ENCODE results near the gene SPTB.
A peak's percentile ranks its signal among the peaks of the same experiment; 100 is the strongest.

SPTB gene

GRCh38 chr14:64801800-64802199, 77.9 kb downstream of the SPTB start:
- TF ChIP-seq CTCF (conservative IDR thresholded peaks at IDR 0.05; ENCODE audit: low read length) = peak; percentile 49
- H3K4me3 ChIP-seq (ENCODE audit: low read length) = no peak overlapping the region
- DNase-seq (ENCODE audit: low read depth) = no peak

GRCh38 chr14:64801046-64801445, 78.7 kb downstream of the SPTB start:
- no peak for DNase-seq (ENCODE audit: low read depth)
- no peak overlapping the region for H3K4me3 ChIP-seq (ENCODE audit: low read length)
- no peak for TF ChIP-seq CTCF (conservative IDR thresholded peaks at IDR 0.05; ENCODE audit: low read length)

- peak; percentile 54 for DNase-seq (ENCODE audit: low read depth)
- no peak overlapping the region for H3K4me3 ChIP-seq (ENCODE audit: low read length)
- TF ChIP-seq CTCF (conservative IDR thresholded peaks at IDR 0.05; ENCODE audit: low read length) = peak; percentile 62
Observed at GRCh38 chr14:64800000-64800399, 79.7 kb downstream of the SPTB start.

DNA sequence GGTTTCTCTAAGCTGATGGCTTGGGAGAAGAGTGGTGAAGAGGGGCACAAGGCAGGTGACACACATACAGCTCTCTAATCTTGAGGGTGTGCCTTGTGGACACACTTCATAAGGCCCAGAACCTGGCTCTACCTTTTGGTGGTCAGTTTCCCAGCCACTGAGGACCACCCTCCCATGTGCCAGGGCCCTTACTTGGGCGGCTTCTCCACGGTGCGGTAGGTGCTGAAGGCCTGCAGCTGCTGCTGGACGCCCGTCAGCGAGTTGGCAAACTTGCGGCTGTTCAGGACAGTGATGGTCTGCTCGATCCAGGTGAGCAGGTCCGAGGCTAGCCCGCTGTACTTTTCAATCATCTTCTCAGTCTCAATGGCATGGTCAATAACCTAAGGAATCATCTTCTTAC, 80.2 kb downstream of the SPTB start:
- no peak for DNase-seq (ENCODE audit: low read depth)
- TF ChIP-seq CTCF (conservative IDR thresholded peaks at IDR 0.05; ENCODE audit: low read length) = no peak
- no peak overlapping the region for H3K4me3 ChIP-seq (ENCODE audit: low read length)

DNA sequence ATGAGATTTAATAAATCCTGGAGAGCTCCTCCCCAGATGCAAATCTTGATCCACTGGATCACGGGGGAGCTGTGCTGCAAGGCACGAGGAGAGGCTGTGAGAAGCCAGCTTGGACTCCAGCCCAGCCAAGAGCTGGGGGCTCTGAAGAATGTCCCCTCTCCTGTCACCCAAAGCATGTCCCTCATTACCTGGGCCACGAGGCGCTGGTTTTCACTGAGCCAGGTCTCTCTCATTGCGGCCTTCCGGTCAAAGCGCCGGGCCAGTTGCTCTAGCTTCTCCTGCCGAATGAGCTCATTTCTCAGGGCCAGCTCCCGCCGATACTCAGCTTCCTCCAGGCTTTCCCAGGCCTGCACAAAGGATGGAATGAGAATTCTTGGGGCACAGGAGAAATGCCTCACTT, 83.3 kb downstream of the SPTB start:
- no peak for DNase-seq (ENCODE audit: low read depth)
- H3K4me3 ChIP-seq (ENCODE audit: low read length) = no peak overlapping the region
- TF ChIP-seq CTCF (conservative IDR thresholded peaks at IDR 0.05; ENCODE audit: low read length) = no peak

- no peak for TF ChIP-seq CTCF (conservative IDR thresholded peaks at IDR 0.05; ENCODE audit: low read length)
- no peak overlapping the region for H3K4me3 ChIP-seq (ENCODE audit: low read length)
Observed at GRCh38 chr14:64795921-64796320, 83.8 kb downstream of the SPTB start.

GRCh38 chr14:64795211-64795610, 84.5 kb downstream of the SPTB start:
- H3K4me3 ChIP-seq (ENCODE audit: low read length) = no peak overlapping the region
- DNase-seq (ENCODE audit: low read depth) = no peak
- TF ChIP-seq CTCF (conservative IDR thresholded peaks at IDR 0.05; ENCODE audit: low read length) = no peak

More at GRCh38 chr14:64795921-64796320, 83.8 kb downstream of the SPTB start:
- no peak for DNase-seq (ENCODE audit: low read depth)
